HepG2 (cell line): ENCODE measurements around the gene PRKAR1A. TPM values are rescaled to one million over a fixed set of nuclear protein-coding genes. Genes with fewer than 3 reads are reported as not detected.

Source experiments
- CEBPB ChIP-seq: IDR thresholded peaks from 2 replicates; pipeline ENCODE4 v1.6.1; 2011; ENCODE audit warnings: low read depth, low read length, improper control_type of control experiment, borderline replicate concordance
- FLYWCH1 ChIP-seq: sonication (generic); formaldehyde crosslinking; IDR thresholded peaks from 2 replicates; pipeline ENCODE4 v1.8.1; 2023; ENCODE audit warnings: mild to moderate bottlenecking, missing genetic modification reagents
- FOXA1 ChIP-seq, 2 experiments: fragments of 450-650 bp in 1 of 2; sonication (generic) in 1 of 2; formaldehyde crosslinking in 1 of 2; IDR thresholded peaks; 2 replicates each; pipeline versions ENCODE4 v1.4.0 to v1.6.1; 2016 to 2020; ENCODE audit warnings: missing genetic modification reagents in 1 of 2
- FOXP1 ChIP-seq, 2 experiments: fragments of 450-650 bp in 1 of 2; IDR thresholded peaks; 2 replicates each; pipeline ENCODE4 v1.6.1; 2017 to 2018; ENCODE audit warnings: antibody characterized with exemption in 1 of 2
- KLF15 ChIP-seq: sonication (generic); formaldehyde crosslinking; IDR thresholded peaks from 2 replicates; pipeline ENCODE4 v1.8.1; 2023; ENCODE audit warnings: borderline replicate concordance, mild to moderate bottlenecking, inconsistent platforms, missing genetic modification reagents, mixed read lengths
- KMT2B ChIP-seq: IDR thresholded peaks from 2 replicates; pipeline ENCODE4 v1.6.1; 2016; ENCODE audit warnings: missing genetic modification reagents, missing compliant biosample characterization
- NFIC ChIP-seq: IDR thresholded peaks from 2 replicates; pipeline ENCODE4 v1.6.1; 2012; ENCODE audit warnings: mild to moderate bottlenecking, low read length, inconsistent platforms
- PAF1 ChIP-seq: IDR thresholded peaks from 2 replicates; pipeline ENCODE4 v1.6.1; 2016; ENCODE audit warnings: missing genetic modification reagents, missing compliant biosample characterization
- PHF5A ChIP-seq: IDR thresholded peaks from one replicate; pipeline ENCODE4 v1.6.1; 2018; ENCODE audit warnings: low read depth, missing genetic modification reagents; ENCODE audit not compliant: unreplicated experiment
- POLR2G ChIP-seq: fragments of 200-400 bp; formaldehyde crosslinking; IDR thresholded peaks from 2 replicates; pipeline ENCODE4 v1.6.1; 2018; ENCODE audit warnings: mild to moderate bottlenecking, low read depth, low read length, moderate library complexity
- SMYD3 ChIP-seq: sonication (generic); formaldehyde crosslinking; IDR thresholded peaks from 2 replicates; pipeline ENCODE4 v1.8.1; 2023; ENCODE audit warnings: mild to moderate bottlenecking, missing genetic modification reagents
- SRSF4 ChIP-seq: fragments of 200-400 bp; formaldehyde crosslinking; IDR thresholded peaks from one replicate; pipeline ENCODE4 v1.6.1; 2018; ENCODE audit warnings: mild to moderate bottlenecking, low read depth, low read length, moderate library complexity; ENCODE audit not compliant: poor library complexity, severe bottlenecking
- TEF ChIP-seq: sonication (generic); formaldehyde crosslinking; IDR thresholded peaks from 2 replicates; pipeline ENCODE4 v1.5.0; 2020; ENCODE audit warnings: missing genetic modification reagents
- U2AF1 ChIP-seq: fragments of 200-400 bp; formaldehyde crosslinking; optimal IDR thresholded peaks from 2 replicates; pipeline ENCODE3; 2017; ENCODE audit warnings: mild to moderate bottlenecking, low read depth, low read length
- ZBTB3 ChIP-seq: sonication (generic); formaldehyde crosslinking; IDR thresholded peaks from 2 replicates; pipeline ENCODE4 v1.4.0; 2020; ENCODE audit warnings: low read depth, mild to moderate bottlenecking, moderate library complexity, missing genetic modification reagents, borderline replicate concordance
- ZFAT ChIP-seq: sonication (generic); formaldehyde crosslinking; conservative IDR thresholded peaks from 2 replicates; pipeline ENCODE4 v1.8.1; 2023; ENCODE audit warnings: missing genetic modification reagents, inconsistent platforms
- ZNF160 ChIP-seq: sonication (generic); formaldehyde crosslinking; IDR thresholded peaks from 2 replicates; pipeline ENCODE4 v1.8.0; 2022; ENCODE audit warnings: mild to moderate bottlenecking, inconsistent platforms, missing genetic modification reagents
- ZNF253 ChIP-seq: sonication (generic); formaldehyde crosslinking; IDR thresholded peaks from 2 replicates; pipeline ENCODE4 v1.8.0; 2022; ENCODE audit warnings: mild to moderate bottlenecking, missing genetic modification reagents, borderline replicate concordance
- ZNF354B ChIP-seq: sonication (generic); formaldehyde crosslinking; IDR thresholded peaks from 2 replicates; pipeline ENCODE4 v1.8.0; 2022; ENCODE audit warnings: mild to moderate bottlenecking, missing genetic modification reagents
- ZNF570 ChIP-seq: sonication (generic); formaldehyde crosslinking; IDR thresholded peaks from 2 replicates; pipeline ENCODE4 v1.4.0; 2020; ENCODE audit warnings: mild to moderate bottlenecking, missing genetic modification reagents, borderline replicate concordance
- ZNF605 ChIP-seq: sonication (generic); formaldehyde crosslinking; IDR thresholded peaks from 2 replicates; pipeline ENCODE4 v1.8.0; 2022; ENCODE audit warnings: mild to moderate bottlenecking, missing genetic modification reagents
- ZNF788 ChIP-seq: sonication (generic); formaldehyde crosslinking; IDR thresholded peaks from 2 replicates; pipeline ENCODE4 v1.5.0; 2020; ENCODE audit warnings: mild to moderate bottlenecking, missing genetic modification reagents, borderline replicate concordance
- polyA plus RNA-seq, 8 experiments: library from polyadenylated mRNA; depleted of rRNA in 3 of 8; stranded (reverse) in 7 of 8; unstranded in 1 of 8; fragments of >200 nt; fragmentation: Illumina TruSeq in 4 of 8; extraction: Trizol in 4 of 8; gene quantifications; 2 replicates each; pipeline versions ENCODE4 v1.2.1 to v1.2.3, GENCODE V29; 2011 to 2016; ENCODE audit warnings: low read depth in 4 of 8, missing spikeins in 1 of 8, mixed read lengths in 1 of 8; ENCODE audit not compliant: insufficient read depth in 1 of 8
- total RNA-seq, 5 experiments: library from RNA; depleted of rRNA; stranded (reverse); fragments of >200 nt; fragmentation: Illumina TruSeq; extraction: Trizol; gene quantifications; 2 replicates each; pipeline ENCODE4 v1.2.3, GENCODE V29; 2016; ENCODE audit warnings: low read depth in 1 of 5
- TF ChIP-seq, protein P1 (sequence below): sonication (generic); formaldehyde crosslinking; IDR thresholded peaks from 2 replicates; pipeline ENCODE4 v1.5.1; 2020; ENCODE audit warnings: missing genetic modification reagents, mild to moderate bottlenecking, borderline replicate concordance
- TF ChIP-seq, protein P2 (sequence below): sonication (generic); formaldehyde crosslinking; IDR thresholded peaks from 2 replicates; pipeline ENCODE4 v1.4.0; 2020; ENCODE audit warnings: missing genetic modification reagents, borderline replicate concordance
- TF ChIP-seq, protein P3 (sequence below): sonication (generic); IDR thresholded peaks from 2 replicates; pipeline ENCODE4 v1.6.1; 2016; ENCODE audit warnings: low read depth, borderline replicate concordance

The PRKAR1A gene
- total and polyA plus RNA-seq, 2 of the 13 experiments (the other 11 are each of a cell fraction or from before 2014, with no cell fraction given), result 265 to 266 TPM

GRCh38 chr17:68511254-68511670, 968 bp upstream of the PRKAR1A start (continued):
- TF ChIP-seq, protein P1, sequence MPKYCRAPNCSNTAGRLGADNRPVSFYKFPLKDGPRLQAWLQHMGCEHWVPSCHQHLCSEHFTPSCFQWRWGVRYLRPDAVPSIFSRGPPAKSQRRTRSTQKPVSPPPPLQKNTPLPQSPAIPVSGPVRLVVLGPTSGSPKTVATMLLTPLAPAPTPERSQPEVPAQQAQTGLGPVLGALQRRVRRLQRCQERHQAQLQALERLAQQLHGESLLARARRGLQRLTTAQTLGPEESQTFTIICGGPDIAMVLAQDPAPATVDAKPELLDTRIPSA, result no peak
- TF ChIP-seq KMT2B (CRISPR knock-in tag) (no peak; the same call in 1 of the 2 replicates), FOXA1 (IDR thresholded peaks at IDR 0.05) (no peak), FOXA1 (CRISPR knock-in tag; IDR thresholded peaks at IDR 0.05) (peak; percentile 12; the same call in 1 of the 2 replicates), ZNF570 (CRISPR knock-in tag) (no peak), FLYWCH1 (no peak), SMYD3 (CRISPR knock-in tag) (no peak), ZNF160 (CRISPR knock-in tag) (no peak), SRSF4 (no peak), PHF5A (no peak), ZBTB3 (no peak; the same call in 1 of the 2 replicates), KLF15 (CRISPR knock-in tag) (no peak), ZNF788 (no peak), FOXP1 (IDR thresholded peaks at IDR 0.05) (no peak), FOXP1 (CRISPR knock-in tag; IDR thresholded peaks at IDR 0.05) (0 out of 2 replicates have a peak, but pooled peaks have one; percentile 9), NFIC (no peak), ZNF354B (CRISPR knock-in tag) (0 out of 2 replicates have a peak, but pooled peaks have one; percentile 24), ZNF253 (CRISPR knock-in tag) (0 out of 2 replicates have a peak, but pooled peaks have one; percentile 57), U2AF1 (no peak), CEBPB (no peak), ZFAT (CRISPR knock-in tag) (no peak), PAF1 (CRISPR knock-in tag) (no peak; the same call in 1 of the 2 replicates), POLR2G (peak; percentile 10; the same call in 1 of the 2 replicates), ZNF605 (CRISPR knock-in tag) (no peak), TEF (CRISPR knock-in tag) (no peak)
- TF ChIP-seq, protein P2, sequence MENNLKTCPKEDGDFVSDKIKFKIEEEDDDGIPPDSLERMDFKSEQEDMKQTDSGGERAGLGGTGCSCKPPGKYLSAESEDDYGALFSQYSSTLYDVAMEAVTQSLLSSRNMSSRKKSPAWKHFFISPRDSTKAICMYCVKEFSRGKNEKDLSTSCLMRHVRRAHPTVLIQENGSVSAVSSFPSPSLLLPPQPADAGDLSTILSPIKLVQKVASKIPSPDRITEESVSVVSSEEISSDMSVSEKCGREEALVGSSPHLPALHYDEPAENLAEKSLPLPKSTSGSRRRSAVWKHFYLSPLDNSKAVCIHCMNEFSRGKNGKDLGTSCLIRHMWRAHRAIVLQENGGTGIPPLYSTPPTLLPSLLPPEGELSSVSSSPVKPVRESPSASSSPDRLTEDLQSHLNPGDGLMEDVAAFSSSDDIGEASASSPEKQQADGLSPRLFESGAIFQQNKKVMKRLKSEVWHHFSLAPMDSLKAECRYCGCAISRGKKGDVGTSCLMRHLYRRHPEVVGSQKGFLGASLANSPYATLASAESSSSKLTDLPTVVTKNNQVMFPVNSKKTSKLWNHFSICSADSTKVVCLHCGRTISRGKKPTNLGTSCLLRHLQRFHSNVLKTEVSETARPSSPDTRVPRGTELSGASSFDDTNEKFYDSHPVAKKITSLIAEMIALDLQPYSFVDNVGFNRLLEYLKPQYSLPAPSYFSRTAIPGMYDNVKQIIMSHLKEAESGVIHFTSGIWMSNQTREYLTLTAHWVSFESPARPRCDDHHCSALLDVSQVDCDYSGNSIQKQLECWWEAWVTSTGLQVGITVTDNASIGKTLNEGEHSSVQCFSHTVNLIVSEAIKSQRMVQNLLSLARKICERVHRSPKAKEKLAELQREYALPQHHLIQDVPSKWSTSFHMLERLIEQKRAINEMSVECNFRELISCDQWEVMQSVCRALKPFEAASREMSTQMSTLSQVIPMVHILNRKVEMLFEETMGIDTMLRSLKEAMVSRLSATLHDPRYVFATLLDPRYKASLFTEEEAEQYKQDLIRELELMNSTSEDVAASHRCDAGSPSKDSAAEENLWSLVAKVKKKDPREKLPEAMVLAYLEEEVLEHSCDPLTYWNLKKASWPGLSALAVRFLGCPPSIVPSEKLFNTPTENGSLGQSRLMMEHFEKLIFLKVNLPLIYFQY (CRISPR knock-in tag), result no peak
- TF ChIP-seq, protein P3, sequence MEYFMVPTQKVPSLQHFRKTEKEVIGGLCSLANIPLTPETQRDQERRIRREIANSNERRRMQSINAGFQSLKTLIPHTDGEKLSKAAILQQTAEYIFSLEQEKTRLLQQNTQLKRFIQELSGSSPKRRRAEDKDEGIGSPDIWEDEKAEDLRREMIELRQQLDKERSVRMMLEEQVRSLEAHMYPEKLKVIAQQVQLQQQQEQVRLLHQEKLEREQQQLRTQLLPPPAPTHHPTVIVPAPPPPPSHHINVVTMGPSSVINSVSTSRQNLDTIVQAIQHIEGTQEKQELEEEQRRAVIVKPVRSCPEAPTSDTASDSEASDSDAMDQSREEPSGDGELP, result no peak
